ENCODE data around the gene ITGA1. TPM values are rescaled to one million over a fixed set of nuclear protein-coding genes. Genes with fewer than 3 reads are reported as not detected.

ITGA1 gene
- total and polyA plus RNA-seq, 2 of the 8 experiments (the other 6 are each of a cell fraction or from before 2014, with no cell fraction given) = 2.3 to 9.0 TPM

- H3K14ac ChIP-seq (ENCODE audit: insufficient read length) = no peak overlapping the region
- no peaks in the 10 kb centered on the region for H4K20me1 ChIP-seq (replicated peaks in 1 of 2; ENCODE audit: control insufficient read depth in 1 of 2, insufficient read depth in 2 of 2, low read length in 2 of 2)
- no peak overlapping the region for H3K23ac ChIP-seq (ENCODE audit: insufficient read length)
- no peak overlapping the region for H2BK20ac ChIP-seq (ENCODE audit: low read length)
- H3K18ac ChIP-seq (ENCODE audit: extremely low read depth, low read length) = no peak overlapping the region
- H2BK15ac ChIP-seq (ENCODE audit: low read length) = no peak overlapping the region
- no peak overlapping the region for H3K56ac ChIP-seq (replicated peaks; ENCODE audit: insufficient read length, low read depth, low read length)
- ChIA-PET POLR2A (ENCODE audit: partially characterized antibody) (no interaction called here), CTCF (ENCODE audit: partially characterized antibody) (no interaction called here)
- no peaks in the 10 kb centered on the region for H3K27me3 ChIP-seq (replicated peaks in 1 of 4; ENCODE audit: control insufficient read depth in 3 of 4, extremely low read depth in 1 of 4, insufficient read depth in 3 of 4, low read length in 3 of 4)
- H3K9ac ChIP-seq (replicated peaks in 1 of 4; ENCODE audit: extremely low read depth in 1 of 4, low read depth in 3 of 4, low read length in 3 of 4) = no peak overlapping the region
- no peak overlapping the region for H2AK5ac ChIP-seq (ENCODE audit: low read depth, low read length)
- H4K5ac ChIP-seq (ENCODE audit: insufficient read length, low read depth, low read length) = no peak overlapping the region
- WGBS, 2 experiments (ENCODE audit: extremely low coverage in 1 of 2, insufficient coverage in 1 of 2, insufficient read length in 1 of 2, insufficient replicate concordance in 2 of 2, low coverage in 1 of 2, low lambda C conversion rate in 2 of 2, missing lambda C conversion rate in 1 of 2) = 91% methylated on average over 2 of the region's 2 CpGs; no CpG with 5 or more reads in 1 of the 2 experiments
- no peaks in the 10 kb centered on the region for H3K36me3 ChIP-seq (ENCODE audit: control insufficient read depth in 2 of 4, insufficient read depth in 4 of 4, low read length in 3 of 4)
- no peak overlapping the region for H3K4me3 ChIP-seq (ENCODE audit: extremely low read depth in 1 of 4, insufficient read depth in 2 of 4, low read depth in 3 of 4, low read length in 4 of 4)
- H4K8ac ChIP-seq (ENCODE audit: extremely low read depth, insufficient read depth, low read length) = no peak overlapping the region
- no peaks in the 10 kb centered on the region for H3K79me1 ChIP-seq (ENCODE audit: low read depth, low read length)
- no peak overlapping the region for H3K4me2 ChIP-seq (ENCODE audit: insufficient read depth in 1 of 2, low read depth in 2 of 2, low read length in 2 of 2)
- H2BK120ac ChIP-seq (replicated peaks; ENCODE audit: low read depth, low read length) = no peak overlapping the region
- no peak overlapping the region for H2BK12ac ChIP-seq (ENCODE audit: low read depth, low read length)
- no peak overlapping the region for H4K91ac ChIP-seq (replicated peaks; ENCODE audit: insufficient read length, low read length)
- H3K79me2 ChIP-seq (ENCODE audit: control insufficient read depth in 1 of 2, insufficient read depth in 2 of 2, low read length in 2 of 2) = no peaks in the 10 kb centered on the region
- H3K4ac ChIP-seq (replicated peaks; ENCODE audit: insufficient read length, low read depth, low read length) = no peak overlapping the region
- no peak overlapping the region for H3K27ac ChIP-seq (ENCODE audit: low read depth, low read length)
- H3K23me2 ChIP-seq (ENCODE audit: low read depth, low read length) = no peaks in the 10 kb centered on the region
- no peak overlapping the region for H2BK5ac ChIP-seq (ENCODE audit: low read depth, low read length)
- no peak overlapping the region for H2AFZ ChIP-seq (ENCODE audit: low read length)
- DNase-seq (ENCODE audit: low read depth in 1 of 2, low spot score in 2 of 2) = no peak
- no peaks in the 10 kb centered on the region for H3K9me3 ChIP-seq (ENCODE audit: insufficient read depth in 2 of 2, low read depth in 1 of 2, low read length in 1 of 2)
- no peak for FAIRE-seq
- H3K4me1 ChIP-seq (replicated peaks in 1 of 4; ENCODE audit: control insufficient read depth in 3 of 4, insufficient read depth in 4 of 4, low read length in 3 of 4) = no peaks in the 10 kb centered on the region
- TF ChIP-seq SIX5 (IDR thresholded peaks at IDR 0.05; ENCODE audit: low read depth, low read length) = no peak
- no peak for TF ChIP-seq CHD2 (IDR thresholded peaks at IDR 0.05; ENCODE audit: low read length)
- no peak for TF ChIP-seq CHD1 (IDR thresholded peaks at IDR 0.05; ENCODE audit: low read depth, low read length)
- no peak for TF ChIP-seq ATF2 (IDR thresholded peaks at IDR 0.05; ENCODE audit: low read length)
- TF ChIP-seq SIRT6 (IDR thresholded peaks at IDR 0.05; ENCODE audit: low read length) = no peak
- TF ChIP-seq EP300 (IDR thresholded peaks at IDR 0.05; ENCODE audit: borderline replicate concordance in 1 of 2, low read depth in 2 of 2, low read length in 2 of 2) = no peak
- no peak for TF ChIP-seq CEBPB (IDR thresholded peaks at IDR 0.05; ENCODE audit: low read depth, low read length)
- TF ChIP-seq BRCA1 (IDR thresholded peaks at IDR 0.05; ENCODE audit: low read depth, low read length) = no peak
- TF ChIP-seq TCF12 (IDR thresholded peaks at IDR 0.05; ENCODE audit: low read depth, low read length) = no peak
- TF ChIP-seq ZNF274 (IDR thresholded peaks at IDR 0.05; ENCODE audit: borderline replicate concordance, extremely low read depth, low read length) = no peak
- no peak for TF ChIP-seq TAF7 (optimal IDR thresholded peaks at IDR 0.05; ENCODE audit: borderline replicate concordance, low read depth, low read length)
- no peak for TF ChIP-seq USF2 (IDR thresholded peaks at IDR 0.05; ENCODE audit: low read length)
These were observed 20.4 kb upstream of the ITGA1 start for GRCh38 chr5:52767217-52767743.
